Liver (tissue), 9 donors: ENCODE results near the gene EIF4A2. TPM values are rescaled to one million over a fixed set of nuclear protein-coding genes. Genes with fewer than 3 reads are reported as not detected.

Experiments
- DNase-seq: peaks from one replicate; pipeline ENCODE4 v3.0.0-alpha.2; 2017; ENCODE audit warnings: low spot score
- H3K27ac ChIP-seq, 2 donors: one replicate each; pipeline ENCODE4 v1.7.0; 2013; ENCODE audit warnings: inconsistent platforms in 2 of 2, low read length in 2 of 2, control low read depth in 1 of 2, low read depth in 1 of 2, mild to moderate bottlenecking in 1 of 2
- H3K27me3 ChIP-seq, 4 donors: one replicate each; pipeline versions ENCODE4 v1.6.1 to v1.7.0; 2013; ENCODE audit warnings: low read length in 3 of 4, inconsistent platforms in 1 of 4, mild to moderate bottlenecking in 1 of 4, moderate library complexity in 1 of 4; ENCODE audit not compliant: control insufficient read depth in 4 of 4, insufficient read depth in 4 of 4
- H3K36me3 ChIP-seq, 4 donors: one replicate each; pipeline versions ENCODE4 v1.6.1 to v1.7.0; 2013; ENCODE audit warnings: low read length in 3 of 4, mild to moderate bottlenecking in 3 of 4, low read depth in 1 of 4, moderate library complexity in 1 of 4; ENCODE audit not compliant: control insufficient read depth in 4 of 4, insufficient read depth in 3 of 4
- H3K4me1 ChIP-seq, 4 donors: one replicate each; pipeline versions ENCODE4 v1.6.1 to v1.7.0; 2013; ENCODE audit warnings: low read length in 3 of 4, mild to moderate bottlenecking in 3 of 4, moderate library complexity in 1 of 4; ENCODE audit not compliant: control insufficient read depth in 4 of 4, insufficient read depth in 4 of 4
- H3K4me3 ChIP-seq, 3 donors: one replicate each; pipeline versions ENCODE4 v1.6.1 to v1.7.0; 2013; ENCODE audit warnings: low read length in 3 of 3, control low read depth in 1 of 3, low read depth in 1 of 3, mild to moderate bottlenecking in 1 of 3
- H3K9ac ChIP-seq, 2 donors: one replicate each; pipeline ENCODE4 v1.7.0; 2013; ENCODE audit warnings: low read length in 2 of 2, mild to moderate bottlenecking in 2 of 2, moderate library complexity in 2 of 2, control low read depth in 1 of 2, low read depth in 1 of 2
- H3K9me3 ChIP-seq, 4 donors: one replicate each; pipeline versions ENCODE4 v1.6.1 to v1.7.0; 2013; ENCODE audit warnings: low read length in 3 of 4; ENCODE audit not compliant: control insufficient read depth in 4 of 4
- EGR1 ChIP-seq, 2 donors: IDR thresholded peaks; 2 replicates each; pipeline ENCODE4 v1.6.1; 2016 to 2018; ENCODE audit warnings: antibody characterized with exemption in 2 of 2, low read depth in 2 of 2
- FOXA1 ChIP-seq: IDR thresholded peaks from 2 replicates; pipeline ENCODE4 v1.6.1; 2016; ENCODE audit warnings: antibody characterized with exemption
- FOXA2 ChIP-seq: IDR thresholded peaks from 2 replicates; pipeline ENCODE4 v1.6.1; 2016; ENCODE audit warnings: antibody characterized with exemption
- HNF4A ChIP-seq, 2 donors: conservative IDR thresholded peaks; 2 replicates each; pipeline ENCODE4 v1.6.1; 2016; ENCODE audit warnings: antibody characterized with exemption in 2 of 2, mild to moderate bottlenecking in 2 of 2
- JUND ChIP-seq, 2 donors: IDR thresholded peaks; 2 replicates each; pipeline ENCODE4 v1.6.1; 2016; ENCODE audit warnings: antibody characterized with exemption in 2 of 2
- NR2F2 ChIP-seq: IDR thresholded peaks from 2 replicates; pipeline ENCODE4 v1.6.1; 2016; ENCODE audit warnings: antibody characterized with exemption
- RAD21 ChIP-seq, 2 donors: IDR thresholded peaks; 2 replicates each; pipeline ENCODE4 v1.6.1; 2016; ENCODE audit warnings: antibody characterized with exemption in 2 of 2, mild to moderate bottlenecking in 2 of 2
- RXRA ChIP-seq, 2 donors: IDR thresholded peaks; 2 replicates each; pipeline ENCODE4 v1.6.1; 2017 to 2018; ENCODE audit warnings: antibody characterized with exemption in 2 of 2, mild to moderate bottlenecking in 1 of 2
- TAF1 ChIP-seq: conservative IDR thresholded peaks from 2 replicates; pipeline ENCODE4 v1.6.1; 2016; ENCODE audit warnings: antibody characterized with exemption, mild to moderate bottlenecking
- YY1 ChIP-seq: IDR thresholded peaks from 2 replicates; pipeline ENCODE4 v1.6.1; 2016; ENCODE audit warnings: antibody characterized with exemption, mild to moderate bottlenecking
- WGBS: extraction: QIAGEN DNeasy Blood & Tissue Kit; methylation state at CpG from one replicate; pipeline ENCODE4 v1.1.7; 2013; 5-methylcytosine and 5-hydroxymethylcytosine counted together
- polyA plus RNA-seq, 2 donors: library from polyadenylated mRNA; stranded (reverse) in 1 of 2; unstranded in 1 of 2; fragments of 200-250 nt in 1 of 2; fragments of >200 nt in 1 of 2; fragmentation: Nextera tagmentation in 1 of 2; extraction: Ambion mirVana in 1 of 2; gene quantifications; one replicate each; pipeline versions ENCODE4 v1.2.1 to v1.2.3, GENCODE V29; 2013 to 2015
- total RNA-seq, 2 donors: library from RNA; depleted of rRNA; stranded (reverse); fragments of >200 nt; gene quantifications; one replicate each; pipeline ENCODE4 v1.2.3, GENCODE V29; 2014
- TF ChIP-seq, protein P1 (sequence below): IDR thresholded peaks from 2 replicates; pipeline ENCODE4 v1.6.1; 2016; ENCODE audit warnings: antibody characterized with exemption
- TF ChIP-seq, protein P2 (sequence below): IDR thresholded peaks from 2 replicates; pipeline ENCODE4 v1.6.1; 2016; ENCODE audit warnings: antibody characterized with exemption
- TF ChIP-seq, protein P3 (sequence below): fragments of 150-350 bp; IDR thresholded peaks from 2 replicates; pipeline ENCODE4 v1.5.1; 2017; ENCODE audit warnings: improper control_type of control experiment, low read depth, low read length; ENCODE audit not compliant: missing input control
- TF ChIP-seq, protein P4 (sequence below): IDR thresholded peaks from 2 replicates; pipeline ENCODE4 v1.6.1; 2016; ENCODE audit warnings: antibody characterized with exemption
- donor health status: healthy.
- donor health status: healthy.
- donor health status: healthy.
- donor health status: healthy.
- donor health status: healthy.

The EIF4A2 gene
- total and polyA plus RNA-seq, 4 donors, result 81.4 to 373 (median 172) TPM

DNA sequence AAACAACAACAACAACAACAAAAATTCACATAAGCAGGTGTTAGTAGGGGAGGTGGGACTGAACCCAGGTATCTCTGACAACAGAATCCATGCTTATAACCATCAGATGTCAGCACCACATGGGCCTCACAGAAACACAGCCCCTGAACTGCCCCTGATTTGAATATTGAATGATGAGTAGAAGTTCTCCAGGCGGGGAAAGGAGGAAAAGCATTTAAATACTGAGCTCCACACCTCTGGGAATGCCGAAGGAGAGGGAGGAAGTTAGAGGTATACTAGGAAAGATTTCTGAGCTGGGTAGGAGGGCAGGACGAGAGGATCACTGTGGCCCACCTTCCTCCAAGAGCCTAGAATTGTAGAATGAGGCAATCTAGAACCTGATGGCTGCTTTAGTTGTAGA, 31.9 kb upstream of the EIF4A2 start:
- 83% methylated on average over 3 of the region's 3 CpGs for WGBS
- Histone ChIP-seq H3K9me3 (no peaks in the 10 kb centered on the region), H3K27me3 (no peaks in the 10 kb centered on the region), H3K4me1 (peaks cover 0 to 2% (median 0%) of the 10 kb centered on the region in 4 donors), H3K27ac (no peak overlapping the region), H3K36me3 (no peaks in the 10 kb centered on the region), H3K9ac (no peak overlapping the region), H3K4me3 (no peak overlapping the region)
- no peak for TF ChIP-seq JUND (IDR thresholded peaks at IDR 0.05)
- TF ChIP-seq, protein P1, sequence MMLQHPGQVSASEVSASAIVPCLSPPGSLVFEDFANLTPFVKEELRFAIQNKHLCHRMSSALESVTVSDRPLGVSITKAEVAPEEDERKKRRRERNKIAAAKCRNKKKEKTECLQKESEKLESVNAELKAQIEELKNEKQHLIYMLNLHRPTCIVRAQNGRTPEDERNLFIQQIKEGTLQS, result no peak
- no peak for TF ChIP-seq YY1
- no peak for TF ChIP-seq NR2F2
- TF ChIP-seq TAF1, result no peak
- no peak for TF ChIP-seq HNF4A (conservative IDR thresholded peaks at IDR 0.05)
- no peak for TF ChIP-seq FOXA2
- TF ChIP-seq RXRA (IDR thresholded peaks at IDR 0.05), result no peak
- no peak for DNase-seq

DNA sequence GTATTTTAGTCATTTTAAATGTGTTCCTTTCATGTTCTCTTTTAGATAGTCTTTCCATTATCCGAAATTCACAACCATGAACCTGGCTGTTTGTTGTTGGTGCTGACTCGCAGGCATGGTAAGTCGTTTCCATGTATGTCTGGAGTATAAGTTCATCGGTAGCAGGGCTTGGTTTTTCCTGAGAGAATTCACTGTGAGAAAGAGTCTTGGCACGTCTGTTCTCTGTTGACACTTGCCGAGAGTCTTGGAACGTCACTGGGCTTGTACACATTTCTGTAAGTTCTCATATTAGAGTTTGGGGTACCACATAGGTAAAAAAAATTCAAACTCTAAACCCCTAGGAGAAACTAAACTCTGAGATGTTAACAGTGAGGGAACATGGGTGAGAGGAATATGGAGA, 29.4 kb upstream of the EIF4A2 start:
- WGBS, result 84% methylated on average over 7 of the region's 7 CpGs
- no peak overlapping the region for H3K27ac ChIP-seq

DNA sequence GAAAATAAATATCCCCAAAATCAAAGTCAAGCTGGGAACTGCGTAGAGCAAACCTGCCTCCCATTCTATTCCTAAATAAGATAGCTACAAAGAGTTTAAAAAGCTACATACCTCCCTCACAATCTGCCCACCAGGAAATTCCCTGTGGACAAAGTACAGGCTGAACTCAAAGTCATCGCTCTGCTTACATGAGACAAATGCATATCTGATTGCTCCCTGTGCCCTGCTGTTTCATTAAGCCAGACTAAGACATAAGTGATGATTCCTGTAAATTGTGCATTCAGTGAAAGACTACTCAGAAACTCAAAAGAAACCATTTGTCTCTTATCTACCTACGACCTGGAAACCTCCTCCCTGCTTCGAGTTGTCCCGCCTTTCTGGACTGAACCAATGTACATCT, 28.5 kb upstream of the EIF4A2 start:
- Histone ChIP-seq H3K4me3 (no peak overlapping the region), H3K27me3 (no peaks in the 10 kb centered on the region), H3K4me1 (peaks cover 0 to 2% (median 0%) of the 10 kb centered on the region in 4 donors), H3K9ac (no peak overlapping the region), H3K36me3 (no peaks in the 10 kb centered on the region), H3K27ac (no peak overlapping the region), H3K9me3 (no peaks in the 10 kb centered on the region)
- no peak for DNase-seq
- TF ChIP-seq, protein P2, sequence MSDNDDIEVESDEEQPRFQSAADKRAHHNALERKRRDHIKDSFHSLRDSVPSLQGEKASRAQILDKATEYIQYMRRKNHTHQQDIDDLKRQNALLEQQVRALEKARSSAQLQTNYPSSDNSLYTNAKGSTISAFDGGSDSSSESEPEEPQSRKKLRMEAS, result no peak
- no peak for TF ChIP-seq EGR1 (IDR thresholded peaks at IDR 0.05; ENCODE audit: low read depth in 2 of 2)
- TF ChIP-seq FOXA1, result no peak
- TF ChIP-seq, protein P3, sequence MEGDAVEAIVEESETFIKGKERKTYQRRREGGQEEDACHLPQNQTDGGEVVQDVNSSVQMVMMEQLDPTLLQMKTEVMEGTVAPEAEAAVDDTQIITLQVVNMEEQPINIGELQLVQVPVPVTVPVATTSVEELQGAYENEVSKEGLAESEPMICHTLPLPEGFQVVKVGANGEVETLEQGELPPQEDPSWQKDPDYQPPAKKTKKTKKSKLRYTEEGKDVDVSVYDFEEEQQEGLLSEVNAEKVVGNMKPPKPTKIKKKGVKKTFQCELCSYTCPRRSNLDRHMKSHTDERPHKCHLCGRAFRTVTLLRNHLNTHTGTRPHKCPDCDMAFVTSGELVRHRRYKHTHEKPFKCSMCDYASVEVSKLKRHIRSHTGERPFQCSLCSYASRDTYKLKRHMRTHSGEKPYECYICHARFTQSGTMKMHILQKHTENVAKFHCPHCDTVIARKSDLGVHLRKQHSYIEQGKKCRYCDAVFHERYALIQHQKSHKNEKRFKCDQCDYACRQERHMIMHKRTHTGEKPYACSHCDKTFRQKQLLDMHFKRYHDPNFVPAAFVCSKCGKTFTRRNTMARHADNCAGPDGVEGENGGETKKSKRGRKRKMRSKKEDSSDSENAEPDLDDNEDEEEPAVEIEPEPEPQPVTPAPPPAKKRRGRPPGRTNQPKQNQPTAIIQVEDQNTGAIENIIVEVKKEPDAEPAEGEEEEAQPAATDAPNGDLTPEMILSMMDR, result no peak
- WGBS, result 94% methylated on average over 5 of the region's 5 CpGs

More for the DNA sequence above, 29.4 kb upstream of the EIF4A2 start:
- H3K27me3 ChIP-seq, result no peaks in the 10 kb centered on the region
- no peak for DNase-seq
- H3K4me3 ChIP-seq, result no peak overlapping the region
- H3K36me3 ChIP-seq, result no peaks in the 10 kb centered on the region
- TF ChIP-seq, protein P2, result no peak
- TF ChIP-seq, protein P4, sequence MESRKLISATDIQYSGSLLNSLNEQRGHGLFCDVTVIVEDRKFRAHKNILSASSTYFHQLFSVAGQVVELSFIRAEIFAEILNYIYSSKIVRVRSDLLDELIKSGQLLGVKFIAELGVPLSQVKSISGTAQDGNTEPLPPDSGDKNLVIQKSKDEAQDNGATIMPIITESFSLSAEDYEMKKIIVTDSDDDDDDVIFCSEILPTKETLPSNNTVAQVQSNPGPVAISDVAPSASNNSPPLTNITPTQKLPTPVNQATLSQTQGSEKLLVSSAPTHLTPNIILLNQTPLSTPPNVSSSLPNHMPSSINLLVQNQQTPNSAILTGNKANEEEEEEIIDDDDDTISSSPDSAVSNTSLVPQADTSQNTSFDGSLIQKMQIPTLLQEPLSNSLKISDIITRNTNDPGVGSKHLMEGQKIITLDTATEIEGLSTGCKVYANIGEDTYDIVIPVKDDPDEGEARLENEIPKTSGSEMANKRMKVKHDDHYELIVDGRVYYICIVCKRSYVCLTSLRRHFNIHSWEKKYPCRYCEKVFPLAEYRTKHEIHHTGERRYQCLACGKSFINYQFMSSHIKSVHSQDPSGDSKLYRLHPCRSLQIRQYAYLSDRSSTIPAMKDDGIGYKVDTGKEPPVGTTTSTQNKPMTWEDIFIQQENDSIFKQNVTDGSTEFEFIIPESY, result no peak
- TF ChIP-seq JUND (IDR thresholded peaks at IDR 0.05) (no peak), RAD21 (IDR thresholded peaks at IDR 0.05) (no peak)
- H3K4me1 ChIP-seq, result peaks cover 0 to 2% (median 0%) of the 10 kb centered on the region in 4 donors
- H3K9ac ChIP-seq, result no peak overlapping the region
- H3K9me3 ChIP-seq, result no peaks in the 10 kb centered on the region
